H1 (cell line): ENCODE results near the gene CPZ. TPM values are rescaled to one million over a fixed set of nuclear protein-coding genes. Genes with fewer than 3 reads are reported as not detected.

ENCODE experiments used
- ATF2 ChIP-seq: IDR thresholded peaks from 2 replicates; pipeline ENCODE4 v1.6.1; 2012; ENCODE audit warnings: low read length, inconsistent platforms
- BCL11A ChIP-seq, 2 experiments: IDR thresholded peaks; one replicate each; pipeline ENCODE4 v1.6.1; 2011; ENCODE audit warnings: low read depth in 2 of 2, low read length in 2 of 2, mild to moderate bottlenecking in 2 of 2
- CBX5 ChIP-seq: fragments of 300-800, 300-1000 bp; sonication (generic); IDR thresholded peaks from 2 replicates; pipeline ENCODE4 v1.7.1; 2016; ENCODE audit warnings: antibody characterized with exemption, low read length, low read depth
- CHD7 ChIP-seq: fragments of 300-600 bp; sonication (generic); IDR thresholded peaks from 2 replicates; pipeline ENCODE4 v1.7.1; 2012; ENCODE audit warnings: low read length, moderate library complexity, mild to moderate bottlenecking, inconsistent platforms; ENCODE audit not compliant: insufficient replicate concordance
- KDM4A ChIP-seq: IDR thresholded peaks from one replicate; pipeline ENCODE4 v1.7.1; 2012; ENCODE audit warnings: low read depth, mild to moderate bottlenecking, moderate library complexity, low read length, inconsistent platforms; ENCODE audit not compliant: severe bottlenecking
- SIN3A ChIP-seq, 2 experiments: IDR thresholded peaks in 1 of 2; conservative IDR thresholded peaks in 1 of 2; 2 replicates each; pipeline ENCODE4 v1.6.1; 2011 to 2012; ENCODE audit warnings: low read length in 2 of 2, improper control_type of control experiment in 1 of 2, low read depth in 1 of 2, mild to moderate bottlenecking in 1 of 2
- SRF ChIP-seq: IDR thresholded peaks from 2 replicates; pipeline ENCODE4 v1.6.1; 2011; ENCODE audit warnings: mild to moderate bottlenecking, low read depth, low read length, moderate library complexity
- SUZ12 ChIP-seq: fragments of 200-600 bp; sonication (generic); IDR thresholded peaks from 2 replicates; pipeline ENCODE4 v1.6.1; 2012; ENCODE audit warnings: mild to moderate bottlenecking, inconsistent platforms, low read length, moderate library complexity, mixed read lengths
- polyA plus RNA-seq, 7 experiments: library from polyadenylated mRNA; depleted of rRNA in 3 of 7; stranded (reverse) in 5 of 7; unstranded in 2 of 7; fragments of >200 nt in 5 of 7; fragments of 200-250 nt in 2 of 7; gene quantifications; 1 replicate in 5 of 7; 2 replicates in 1 of 7; 4 replicates in 1 of 7; pipeline versions ENCODE4 v1.2.1 to v1.2.3, GENCODE V29; 2011 to 2013; ENCODE audit warnings: missing spikeins in 2 of 7, mixed read lengths in 2 of 7
- total RNA-seq: library from RNA; stranded (reverse); fragmentation: NEBNext Ultra II Directional; extraction: Animal tissue kit (Norgen Biotek cat#: 25700); gene quantifications from 2 replicates; pipeline ENCODE4 v1.2.1, GENCODE V29; 2021

The CPZ gene
- total and polyA plus RNA-seq, 2 of the 8 experiments (the other 6 are each of a cell fraction or from before 2014, with no cell fraction given), result 28.8 to 40.7 TPM

DNA sequence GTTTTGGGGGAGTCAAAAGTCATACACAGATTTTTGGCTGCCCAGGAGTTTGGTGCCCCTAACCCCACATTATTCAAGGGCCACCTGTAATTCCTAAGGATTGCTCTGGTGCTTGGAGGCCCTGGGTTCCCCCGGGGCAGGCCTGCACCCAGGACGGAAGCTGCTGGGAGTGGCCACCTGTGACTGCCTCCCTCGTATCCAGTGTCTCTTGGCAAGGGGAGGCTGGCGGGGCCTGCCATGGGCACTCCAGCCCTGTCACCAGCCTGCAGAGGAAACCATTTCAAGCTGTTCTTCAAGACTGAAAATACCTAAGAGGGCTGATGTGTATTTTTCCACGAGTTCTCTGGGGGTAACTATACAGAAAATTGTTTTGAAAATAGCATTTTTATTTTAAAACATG lies 36.8 kb upstream of the CPZ start (continued):
- no peak for TF ChIP-seq CHD7
- TF ChIP-seq SRF, result no peak
- no peak for TF ChIP-seq BCL11A (IDR thresholded peaks at IDR 0.05; ENCODE audit: low read depth in 2 of 2, low read length in 2 of 2)
- TF ChIP-seq CBX5, result no peak
- TF ChIP-seq ATF2, result no peak
- no peak for TF ChIP-seq KDM4A
- TF ChIP-seq SIN3A (conservative IDR thresholded peaks at IDR 0.05 in 1 of 2, IDR thresholded peaks at IDR 0.05 in 1 of 2; ENCODE audit: low read depth in 1 of 2, low read length in 2 of 2), result no peak
- TF ChIP-seq SUZ12, result no peak
